Stimulated activated naive CD4-positive, alpha-beta T cell treated with Interleukin-2 at 50 U/mL for 16 hours (primary cell): Measurements from ENCODE around the gene SLC47A2.
"Not testable (repeated sequence)": the region's sequence is repeated elsewhere in the genome, so short reads cannot be mapped to it uniquely, and the experiment has no call there.

Experiments used
- DNase-seq: peaks from one replicate; lab custom pipeline; 2025; lab: John Stamatoyannopoulos, UW

SLC47A2 gene

DNA sequence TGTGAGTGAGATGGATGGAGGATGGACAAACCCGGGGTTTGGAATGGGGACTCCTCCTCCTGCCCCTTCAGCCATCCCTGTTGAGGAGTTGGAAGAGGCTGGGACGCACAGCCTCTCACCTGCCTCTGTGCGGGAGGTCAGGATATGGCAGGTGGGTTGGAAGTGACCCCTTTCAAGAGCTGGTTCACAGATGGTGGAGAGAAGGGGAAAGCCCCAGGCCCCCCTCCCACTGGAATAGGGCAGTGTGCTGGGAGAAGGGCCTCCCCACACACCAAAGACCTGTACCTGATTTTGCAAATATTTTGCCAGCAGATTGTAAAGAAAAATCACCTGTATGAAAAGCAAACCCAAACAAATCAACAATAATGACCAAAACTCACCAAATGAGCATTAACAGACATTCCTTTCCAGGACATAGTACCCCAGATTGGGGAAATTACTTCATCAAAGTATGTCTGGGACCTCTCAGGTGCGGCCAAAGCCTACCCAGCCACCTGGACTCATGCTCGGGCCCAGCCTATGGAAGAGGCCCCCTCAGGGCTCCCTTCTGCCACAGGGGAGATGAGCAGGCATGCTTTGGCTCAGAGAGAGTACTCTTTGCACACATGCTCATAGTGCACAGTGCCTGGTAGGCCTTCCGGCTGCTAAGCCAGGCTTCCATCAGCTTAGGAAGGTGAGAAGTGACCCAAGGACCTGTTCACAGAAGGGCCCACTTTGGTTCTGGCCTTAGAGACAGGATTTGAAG, 7.8 kb downstream of the SLC47A2 start:
- no peak for DNase-seq

DNA sequence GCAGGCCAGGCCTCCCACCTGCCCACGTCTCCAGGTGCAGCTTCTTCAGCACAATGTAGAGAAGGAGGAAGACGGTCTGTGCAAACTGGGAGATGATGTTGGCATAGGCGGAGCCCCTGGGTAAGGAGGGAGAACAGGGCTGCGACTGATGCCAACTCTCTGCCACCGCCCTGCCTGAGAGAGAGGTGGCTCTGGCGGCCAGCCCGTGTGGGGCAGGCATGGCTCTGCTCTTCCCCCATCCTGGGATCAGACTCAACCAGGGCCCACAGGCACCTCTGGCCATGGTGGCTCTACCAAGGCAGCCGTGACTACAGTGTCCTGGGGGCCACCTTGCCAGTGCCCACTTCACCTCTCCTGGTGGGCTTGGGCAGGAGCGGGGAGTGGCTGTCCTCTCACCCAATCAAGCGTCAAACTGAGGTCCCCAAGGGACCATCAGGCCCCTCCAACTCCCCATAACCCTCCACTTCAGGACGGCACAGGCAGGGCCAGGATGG, 8.6 kb downstream of the SLC47A2 start:
- no peak for DNase-seq

DNA sequence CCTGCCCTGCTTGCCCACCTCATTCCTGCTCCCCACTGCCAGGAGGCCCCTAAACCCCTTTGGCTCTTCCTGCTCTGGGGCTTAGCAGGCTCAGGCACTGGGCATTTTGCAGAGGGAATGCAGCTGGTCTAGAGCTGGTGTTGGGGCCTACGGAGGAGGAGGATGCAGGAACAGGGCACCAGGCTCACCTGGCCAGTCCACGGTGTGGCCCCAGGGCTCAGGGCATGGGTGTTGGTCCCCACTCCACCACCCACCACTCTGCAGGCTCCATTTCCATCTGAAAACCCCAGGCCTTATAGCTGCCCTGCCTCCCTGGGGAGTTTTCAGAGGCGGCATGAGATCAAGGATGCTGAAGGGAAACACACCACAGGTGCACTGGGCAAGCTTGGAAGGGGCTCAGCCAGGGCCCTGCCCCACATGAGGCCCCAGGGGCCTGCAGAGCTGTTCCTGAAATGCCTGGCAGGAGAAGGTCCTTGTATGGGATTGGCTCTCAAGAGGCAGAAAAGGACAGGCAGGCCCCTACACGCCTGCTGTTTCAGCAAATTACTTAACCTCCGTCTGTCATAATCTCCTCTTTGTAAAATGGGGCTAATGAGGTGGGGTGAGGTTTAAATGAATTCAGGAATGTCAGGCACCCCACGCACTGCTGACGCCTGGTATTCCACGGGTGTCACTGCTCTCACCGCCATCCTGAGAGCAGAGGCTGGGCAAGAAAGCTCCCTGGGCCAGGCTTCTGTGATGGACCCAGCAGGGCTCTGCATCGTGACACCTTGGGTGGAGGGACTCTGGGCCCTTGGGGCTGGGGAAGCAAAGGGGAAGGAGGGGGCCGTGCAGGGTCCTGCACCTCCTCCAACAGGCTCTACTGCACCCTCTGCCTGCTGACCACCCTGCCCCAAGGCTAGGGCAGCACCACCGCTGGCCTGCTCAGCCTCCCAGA, 9.3 kb downstream of the SLC47A2 start:
- no peak for DNase-seq

DNA sequence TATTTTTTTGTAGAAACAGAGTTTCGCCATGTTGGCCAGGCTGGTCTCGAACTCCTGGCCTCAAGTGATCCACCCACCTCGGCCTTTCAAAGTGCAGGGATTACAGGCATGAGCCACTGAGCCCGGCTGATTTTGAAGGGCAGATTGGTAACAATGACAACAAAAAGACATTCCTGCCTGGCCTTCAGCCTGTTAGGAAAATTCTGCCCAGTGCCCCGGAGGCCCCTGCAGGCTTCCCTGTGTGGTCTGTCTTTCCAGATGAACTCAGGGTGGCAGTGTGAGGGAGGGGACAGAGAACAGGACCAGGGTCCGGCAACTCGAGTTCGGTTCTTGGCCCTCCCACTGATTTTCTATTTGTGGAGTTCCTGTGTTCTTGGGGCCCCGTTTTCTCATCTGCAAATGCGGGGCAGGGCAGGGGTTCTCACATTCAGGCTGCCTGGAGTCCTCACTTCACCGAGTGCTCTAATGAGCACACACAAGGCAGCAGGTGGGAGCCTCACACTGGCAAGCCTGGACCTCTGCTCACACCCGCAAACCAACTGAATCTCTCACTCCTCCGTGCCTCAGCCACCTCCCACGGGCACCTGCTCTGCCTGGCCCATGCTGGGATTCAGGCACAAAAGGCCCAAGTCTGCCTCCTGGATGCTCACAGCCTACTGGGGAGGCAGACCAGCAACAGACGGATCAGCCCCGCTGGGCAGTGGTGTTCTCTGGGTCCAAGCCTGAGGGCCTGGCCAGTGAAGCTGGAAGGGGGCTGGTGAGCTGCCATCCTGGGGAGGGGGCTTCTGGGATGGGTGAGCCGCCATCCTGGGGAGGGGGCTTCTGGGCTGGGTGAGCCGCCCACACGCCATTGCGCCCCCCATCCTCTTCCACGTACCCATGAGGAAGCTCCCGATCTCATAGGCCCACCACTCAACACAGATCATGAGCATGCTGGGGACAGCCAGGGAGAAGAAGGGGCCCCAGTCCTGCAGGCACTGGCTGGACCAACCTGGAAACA, 10.3 kb downstream of the SLC47A2 start:
- DNase-seq, result no peak

DNA sequence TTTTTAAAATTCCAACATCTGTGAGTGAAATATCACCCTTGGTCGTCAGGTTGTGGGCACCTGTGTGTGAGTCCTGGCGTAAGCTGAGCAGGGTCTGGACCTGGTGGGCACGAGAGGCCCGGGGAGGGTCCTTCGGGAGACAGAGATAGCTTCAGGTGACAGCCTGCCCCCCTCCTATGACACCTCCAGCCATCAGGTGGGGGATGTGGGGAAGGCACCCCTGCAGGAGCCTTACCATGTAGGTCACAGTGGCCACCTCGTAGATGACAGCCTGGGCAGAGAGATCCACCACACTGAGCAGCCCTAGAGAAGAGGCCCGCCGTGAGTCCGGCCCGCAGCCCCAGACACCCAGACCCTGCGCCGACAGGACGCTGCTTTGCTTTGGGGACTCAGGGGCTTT, 11.2 kb downstream of the SLC47A2 start:
- DNase-seq, result no peak

DNA sequence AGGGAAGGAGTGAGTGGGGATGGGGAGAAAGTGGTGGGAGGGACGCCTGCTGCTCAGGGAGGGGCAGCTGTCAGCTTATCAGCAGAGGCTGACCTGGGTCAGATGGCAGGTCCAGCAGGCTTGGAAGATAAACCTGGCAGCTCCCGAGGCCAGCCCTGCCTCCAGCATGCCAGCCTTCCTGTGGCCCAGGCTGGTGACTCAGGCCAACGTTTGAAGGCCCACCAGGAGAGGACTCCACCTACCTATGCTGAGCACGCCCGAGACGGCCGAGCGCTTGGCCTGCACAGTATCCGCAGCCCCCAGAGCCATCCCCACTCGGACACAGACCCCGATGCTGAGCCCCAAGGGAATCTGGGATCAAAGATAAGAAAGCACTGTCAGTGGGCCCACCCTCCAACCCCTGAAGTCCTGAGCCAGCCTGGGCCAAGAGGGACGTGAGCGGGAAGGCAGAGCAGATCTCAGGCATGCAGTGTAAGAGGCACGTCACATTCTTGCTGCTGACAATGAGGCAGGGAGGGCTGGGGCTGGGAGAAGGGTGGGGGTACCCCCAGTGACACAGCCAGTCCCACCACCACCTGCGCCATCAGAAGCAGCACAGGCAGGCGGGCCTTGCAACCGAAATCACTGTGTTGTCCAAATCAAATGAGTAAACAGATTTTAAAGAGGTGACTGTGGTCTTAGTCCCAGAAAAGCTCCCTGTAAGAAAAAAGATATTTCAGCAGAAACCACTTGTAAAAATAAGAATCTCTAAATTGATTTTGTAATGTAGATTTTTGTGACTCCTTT, 12.4 kb downstream of the SLC47A2 start:
- no peak for DNase-seq

DNA sequence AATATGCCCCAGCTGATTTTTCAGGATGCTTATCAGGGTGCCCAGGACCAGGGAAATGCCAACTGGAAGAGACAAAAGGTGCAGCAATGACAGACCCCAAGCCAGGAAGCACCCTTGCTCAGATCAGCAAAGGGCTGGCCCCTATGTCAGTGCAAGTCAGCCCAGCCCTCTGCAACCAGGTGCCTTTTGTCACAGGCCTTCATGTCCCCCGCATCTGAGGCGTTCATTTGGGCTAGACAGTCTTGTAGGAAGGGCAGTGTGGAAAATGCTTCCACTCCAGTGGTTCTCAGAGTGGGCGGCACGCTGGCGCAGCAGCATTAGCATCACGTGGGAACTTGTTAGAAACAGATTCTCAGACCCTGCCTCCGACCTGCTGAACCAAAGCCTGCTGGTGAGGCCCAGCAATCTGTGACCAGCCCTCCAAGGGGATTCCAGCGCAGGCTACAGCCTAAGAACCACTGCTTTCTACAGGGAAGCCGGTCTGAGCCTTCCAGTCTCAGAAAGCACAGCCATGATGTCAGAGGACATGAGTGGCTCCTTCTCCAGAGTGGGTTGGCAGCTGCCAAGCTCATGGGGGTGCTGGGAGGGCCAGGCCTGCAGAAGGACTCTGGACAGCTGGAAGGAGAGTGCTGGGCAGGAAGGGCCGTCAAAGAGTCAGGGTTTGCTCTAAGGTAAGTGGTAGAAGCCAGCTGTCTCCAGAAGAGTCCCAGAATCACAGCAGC, 13.1 kb downstream of the SLC47A2 start:
- no peak for DNase-seq

DNA sequence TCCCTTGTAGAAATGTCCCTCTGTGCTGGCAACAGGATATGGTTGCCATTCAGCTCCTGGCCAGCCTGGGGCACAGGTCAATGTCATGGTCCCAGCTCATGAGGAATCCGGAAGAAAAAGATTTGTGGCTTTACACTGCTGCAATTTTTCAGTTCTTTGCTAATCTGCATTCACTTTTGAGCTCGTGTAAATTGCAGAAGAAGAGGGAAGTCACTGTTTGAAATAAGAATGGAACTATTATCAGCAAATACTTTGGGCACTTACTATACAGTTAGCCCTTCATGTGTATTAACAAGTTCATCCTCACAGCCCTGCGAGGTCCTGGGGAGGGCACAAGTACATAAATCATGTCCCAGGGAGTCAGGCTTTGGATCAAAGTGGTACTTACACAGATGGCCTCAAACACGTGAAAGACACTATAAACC, 14.2 kb downstream of the SLC47A2 start:
- DNase-seq, result no peak

DNA sequence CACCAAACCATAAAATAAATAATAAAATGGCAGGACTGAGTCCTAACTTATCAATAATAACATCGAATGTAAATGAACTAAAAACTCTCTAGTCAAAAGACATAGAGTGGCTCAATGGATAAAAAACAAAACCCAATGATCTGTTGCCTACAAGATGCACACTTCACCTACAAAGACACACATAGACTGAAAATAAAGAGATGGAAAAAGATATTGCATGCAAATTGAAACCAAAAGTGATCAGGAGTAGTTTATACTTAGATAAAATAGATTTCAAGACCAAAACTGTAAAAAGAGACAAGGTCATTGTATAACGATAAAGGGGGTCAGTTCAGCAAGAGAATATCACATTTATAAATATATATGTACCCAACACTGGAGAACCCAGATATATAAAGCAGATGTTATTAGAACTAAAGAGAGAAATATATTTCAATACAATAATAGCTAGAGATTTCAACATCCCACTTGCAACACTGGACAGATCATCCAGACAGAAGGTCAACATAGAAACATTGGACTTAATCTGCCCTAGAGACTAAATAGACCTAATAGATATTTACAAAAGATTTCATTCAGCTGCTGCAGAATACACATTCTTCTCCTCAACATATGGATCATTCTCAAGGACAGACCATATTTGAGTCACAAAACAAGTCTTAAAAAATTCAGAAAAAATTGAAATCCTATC, 29.8 kb downstream of the SLC47A2 start:
- no peak for DNase-seq

DNA sequence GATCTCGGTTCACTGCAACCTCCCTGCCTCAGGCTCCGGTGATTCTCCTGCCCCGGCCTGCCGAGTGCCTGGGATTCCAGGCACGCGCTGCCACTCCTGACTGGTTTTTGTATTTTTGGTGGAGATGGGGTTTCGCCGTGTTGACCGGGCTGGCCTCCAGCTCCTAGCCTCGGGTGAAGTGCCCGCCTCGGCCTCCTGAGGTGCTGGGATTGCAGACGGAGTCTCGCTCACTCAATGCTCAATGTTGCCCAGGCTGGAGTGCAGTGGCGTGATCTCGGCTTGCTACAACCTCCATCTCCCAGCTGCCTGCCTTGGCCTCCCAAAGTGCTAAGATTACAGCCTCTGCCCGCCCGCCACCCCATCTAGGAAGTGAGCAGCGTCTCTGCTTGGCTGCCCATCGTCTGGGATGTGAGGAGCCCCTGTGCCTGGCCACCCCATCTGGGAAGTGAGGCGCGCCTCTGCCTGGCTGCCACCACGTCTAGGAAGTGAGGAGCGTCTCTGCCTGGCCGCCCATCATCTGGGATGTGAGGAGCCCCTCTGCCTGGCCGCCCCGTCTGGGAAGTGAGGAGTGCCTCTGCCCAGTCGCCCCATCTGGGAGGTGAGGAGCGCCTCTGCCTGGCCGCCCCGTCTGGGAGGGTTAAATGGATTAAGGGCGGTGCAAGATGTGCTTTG, 31.3 kb downstream of the SLC47A2 start:
- DNase-seq, result not testable (repeated sequence)

DNA sequence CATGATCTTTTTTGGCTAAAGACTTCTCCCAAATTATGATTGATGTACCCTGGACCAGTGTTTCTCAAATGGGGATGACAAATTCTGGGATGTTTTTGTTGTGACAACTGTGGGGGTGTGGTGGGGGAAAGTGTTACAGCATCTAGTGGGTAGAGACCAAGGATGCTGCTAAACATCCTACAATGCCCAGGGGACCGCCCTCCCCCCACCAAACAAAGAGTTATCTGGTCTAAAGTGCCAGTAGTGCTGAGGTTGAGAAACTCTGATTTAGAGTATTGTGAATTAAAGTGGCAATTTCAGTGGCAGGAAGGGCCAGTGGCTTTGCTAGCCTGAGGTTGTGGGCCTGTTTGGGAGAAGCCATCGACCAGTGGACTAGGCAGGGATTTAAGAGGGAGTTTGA, 33.3 kb downstream of the SLC47A2 start:
- DNase-seq, result no peak

DNA sequence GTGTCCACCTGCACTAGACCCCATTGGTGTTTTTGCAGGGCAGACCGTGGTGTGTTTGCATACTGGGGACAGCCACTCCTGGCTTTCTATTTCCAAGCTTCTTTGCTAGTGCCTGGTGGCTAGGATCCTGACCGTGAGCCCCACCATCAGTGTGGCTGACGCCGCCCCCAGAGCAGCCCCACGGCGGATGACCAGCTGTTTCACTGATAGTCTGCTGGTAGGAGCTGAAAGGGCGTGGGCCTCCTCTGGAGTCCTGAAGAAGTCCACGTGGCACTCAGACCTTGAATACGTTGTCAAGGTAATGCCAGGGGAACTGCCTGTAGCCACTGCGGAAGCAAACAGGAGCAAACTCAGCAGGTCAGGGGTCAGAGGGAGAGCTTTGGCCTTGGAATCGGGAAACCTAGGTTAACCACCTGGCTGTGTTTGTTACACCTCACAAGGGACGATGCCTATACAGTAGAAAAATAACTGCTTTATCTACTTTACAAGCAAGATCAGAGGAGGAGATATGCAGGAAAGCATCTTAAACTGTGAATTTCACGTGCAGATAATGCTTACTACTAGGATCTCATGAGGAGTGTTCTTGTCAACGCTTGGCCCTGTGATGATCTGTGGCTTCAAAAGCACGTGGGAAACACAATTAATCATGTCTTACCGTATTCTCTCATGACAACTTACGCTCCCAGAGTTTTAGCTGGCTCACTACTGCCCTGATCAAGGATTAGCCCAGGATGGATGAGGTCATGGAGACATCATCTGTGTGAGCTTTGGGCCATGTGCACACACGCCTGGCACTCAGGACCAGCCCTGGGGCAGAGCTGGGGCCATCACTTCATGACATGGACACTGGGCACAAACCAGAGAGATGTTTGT, 37.6 kb downstream of the SLC47A2 start:
- DNase-seq, result no peak

DNA sequence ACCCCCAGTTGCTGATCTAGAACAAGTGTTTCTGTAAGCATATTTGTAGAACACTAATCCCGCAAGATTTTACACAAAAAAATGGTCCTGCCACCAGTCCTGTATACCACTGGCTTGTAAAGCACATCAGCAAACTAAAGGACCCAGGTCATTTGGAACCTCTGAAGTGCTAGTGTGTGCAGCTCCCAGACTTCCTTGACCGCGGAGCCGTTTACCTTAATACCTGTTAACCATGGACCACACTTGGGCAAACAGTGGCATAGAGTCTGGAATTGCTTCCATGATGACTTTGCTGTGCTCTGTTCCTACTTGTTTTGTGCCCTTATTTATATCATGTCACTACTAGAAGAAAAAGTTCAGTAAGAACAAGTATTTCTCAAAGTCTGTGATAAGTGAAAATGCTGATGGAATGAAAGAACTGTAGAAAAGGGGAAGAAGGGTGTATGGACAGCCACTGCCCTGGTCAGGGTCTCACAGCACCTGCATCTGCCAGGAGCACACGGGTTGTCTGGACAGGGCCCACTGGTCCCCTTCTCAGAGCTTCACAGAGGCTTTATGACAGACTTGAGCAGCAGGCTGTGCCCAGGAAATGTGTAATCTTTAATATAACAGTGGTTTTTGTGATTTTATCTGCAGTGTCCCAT, 38.5 kb downstream of the SLC47A2 start:
- no peak for DNase-seq

DNA sequence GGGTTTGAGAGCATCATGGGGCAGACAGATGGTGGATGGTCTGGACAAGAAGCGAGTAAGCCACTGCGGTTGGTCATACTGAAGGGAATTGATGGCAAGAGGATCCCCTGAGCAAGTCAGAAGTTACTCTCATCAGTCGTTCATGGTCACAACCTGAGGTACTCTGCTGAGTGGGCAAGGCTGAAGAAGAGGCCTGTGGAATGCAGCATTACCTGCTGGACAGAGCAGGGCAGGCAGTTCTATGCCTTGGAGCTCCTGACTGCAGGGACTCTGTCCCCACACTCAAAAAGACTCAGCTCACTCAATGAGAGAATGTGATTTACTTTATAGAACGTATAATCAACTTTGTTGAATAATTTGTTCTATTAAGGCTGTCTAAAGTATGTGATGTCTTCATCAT, 39.5 kb downstream of the SLC47A2 start:
- DNase-seq, result no peak

DNA sequence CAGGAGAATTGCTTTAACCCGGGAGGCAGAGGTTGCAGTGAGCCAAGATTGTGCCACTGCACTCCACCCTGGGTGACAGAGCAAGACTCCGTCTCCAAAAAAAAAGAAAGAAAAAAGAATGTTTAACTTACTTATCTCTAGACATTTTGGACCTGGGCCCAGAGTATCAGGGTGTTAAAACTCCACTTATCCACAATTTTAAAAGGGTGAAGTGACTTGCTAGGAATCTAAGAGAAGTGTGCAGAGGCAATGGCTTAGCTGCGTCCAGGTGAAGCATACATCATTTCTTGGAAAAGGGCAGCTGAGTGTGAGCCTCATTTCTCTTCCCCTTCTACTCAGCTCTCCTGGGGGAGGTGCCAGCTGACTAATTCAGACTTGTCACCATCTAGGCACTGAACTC, 42.8 kb downstream of the SLC47A2 start:
- no peak for DNase-seq

DNA sequence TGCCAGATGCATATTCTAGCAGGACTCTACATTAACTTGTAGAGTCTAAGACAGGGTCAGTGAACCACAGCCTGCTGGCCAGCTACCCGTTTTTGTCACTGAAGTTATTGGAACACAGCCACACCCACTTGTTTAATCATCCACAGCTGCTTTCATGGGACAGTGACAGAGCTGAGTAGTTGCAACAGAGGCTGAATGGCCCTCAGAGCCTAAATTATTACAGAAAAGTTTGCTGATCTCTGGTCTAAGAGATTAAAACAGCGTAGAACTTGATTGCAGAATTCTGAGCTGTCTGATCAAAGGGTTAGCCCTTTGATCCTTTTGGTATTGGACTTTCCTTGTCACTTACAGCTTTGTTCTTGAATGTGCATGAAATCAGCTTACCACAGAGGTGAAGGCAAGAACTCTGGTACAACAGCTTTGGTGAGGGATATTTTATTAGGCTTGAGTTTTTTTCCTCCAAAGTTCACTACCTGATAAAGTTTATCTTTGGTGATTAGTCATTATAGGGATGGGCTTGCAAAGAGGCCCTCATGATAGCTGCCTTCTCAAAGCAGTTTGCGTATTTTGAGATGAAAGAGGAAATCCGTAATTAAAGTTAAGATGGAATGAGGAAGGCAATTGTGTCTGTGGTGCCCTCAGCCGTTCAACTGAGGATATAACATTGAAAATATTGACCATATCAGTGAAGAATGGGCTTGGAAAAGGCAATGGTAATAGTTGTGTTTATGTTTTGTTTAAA, 44.2 kb downstream of the SLC47A2 start:
- no peak for DNase-seq

DNA sequence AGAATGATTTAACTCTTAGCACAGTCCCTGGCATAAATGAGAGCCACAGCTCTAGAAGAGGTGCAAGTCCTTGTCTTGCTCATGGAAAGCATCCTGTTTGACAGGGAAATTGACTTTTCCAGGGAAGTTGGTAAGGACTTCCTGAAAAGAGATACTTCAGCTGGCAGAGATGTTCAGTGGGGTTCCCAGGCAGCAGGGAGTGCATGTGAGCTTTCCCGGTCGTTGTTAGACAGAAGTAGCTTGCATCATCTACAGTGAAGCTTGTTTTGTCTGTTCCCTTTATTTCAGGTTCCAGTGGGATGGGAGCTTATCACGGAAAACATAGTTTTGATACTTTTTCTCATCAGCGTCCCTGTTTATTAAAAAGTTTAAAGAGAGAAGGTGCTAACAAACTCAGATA, 45.0 kb downstream of the SLC47A2 start:
- no peak for DNase-seq
